ENCODE results near the gene RBM5.

DNA sequence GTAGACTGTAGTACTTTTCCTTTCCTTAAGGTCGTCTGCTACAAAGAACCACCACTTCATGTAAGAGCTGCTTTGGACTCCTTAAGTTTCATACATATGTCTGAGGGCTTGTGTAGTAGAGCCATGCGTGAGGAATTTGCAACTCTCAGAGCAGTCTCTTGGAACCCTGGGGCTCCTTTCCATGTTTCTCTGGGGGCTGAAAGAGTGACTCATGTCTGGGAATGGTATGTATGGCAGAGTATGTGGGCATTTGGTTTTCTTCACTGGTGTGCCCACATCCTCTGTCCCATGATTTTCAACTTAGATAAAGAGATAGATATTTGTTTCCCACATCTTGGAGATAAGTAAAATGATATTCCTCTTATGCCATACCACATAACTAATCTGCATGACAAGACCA is 20.6 kb upstream of the RBM5 start:
- TF ChIP-seq, protein P1, sequence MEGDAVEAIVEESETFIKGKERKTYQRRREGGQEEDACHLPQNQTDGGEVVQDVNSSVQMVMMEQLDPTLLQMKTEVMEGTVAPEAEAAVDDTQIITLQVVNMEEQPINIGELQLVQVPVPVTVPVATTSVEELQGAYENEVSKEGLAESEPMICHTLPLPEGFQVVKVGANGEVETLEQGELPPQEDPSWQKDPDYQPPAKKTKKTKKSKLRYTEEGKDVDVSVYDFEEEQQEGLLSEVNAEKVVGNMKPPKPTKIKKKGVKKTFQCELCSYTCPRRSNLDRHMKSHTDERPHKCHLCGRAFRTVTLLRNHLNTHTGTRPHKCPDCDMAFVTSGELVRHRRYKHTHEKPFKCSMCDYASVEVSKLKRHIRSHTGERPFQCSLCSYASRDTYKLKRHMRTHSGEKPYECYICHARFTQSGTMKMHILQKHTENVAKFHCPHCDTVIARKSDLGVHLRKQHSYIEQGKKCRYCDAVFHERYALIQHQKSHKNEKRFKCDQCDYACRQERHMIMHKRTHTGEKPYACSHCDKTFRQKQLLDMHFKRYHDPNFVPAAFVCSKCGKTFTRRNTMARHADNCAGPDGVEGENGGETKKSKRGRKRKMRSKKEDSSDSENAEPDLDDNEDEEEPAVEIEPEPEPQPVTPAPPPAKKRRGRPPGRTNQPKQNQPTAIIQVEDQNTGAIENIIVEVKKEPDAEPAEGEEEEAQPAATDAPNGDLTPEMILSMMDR (IDR thresholded peaks at IDR 0.05) = no peak
- TF ChIP-seq POLR2A (IDR thresholded peaks at IDR 0.05) (no peak), EP300 (IDR thresholded peaks at IDR 0.05) (no peak)
